Stimulated activated CD8-positive, alpha-beta memory T cell treated with anti-CD3 and anti-CD28 coated beads, Interleukin-4, amount 100 ng/mL, for 4 hours (primary cell): ENCODE results near the gene SOX12.
A peak's percentile ranks its signal among the peaks of the same experiment; 100 is the strongest.
"Not testable (repeated sequence)": the region's sequence is repeated elsewhere in the genome, so short reads cannot be mapped to it uniquely, and the experiment has no call there.

ENCODE experiments used
- DNase-seq, 2 donors: peaks; one replicate each; pipeline ENCODE4 v3.0.0-alpha.2; 2020; ENCODE audit warnings: low read depth in 2 of 2, low spot score in 1 of 2

The SOX12 gene

GRCh38 chr20:328975-329695 lies 3.8 kb downstream of the SOX12 start:
- no peak for DNase-seq

GRCh38 chr20:329851-330232 lies 4.5 kb downstream of the SOX12 start:
- DNase-seq, result no peak

GRCh38 chr20:330233-331149 lies 5.1 kb downstream of the SOX12 start:
- peak in 1 of 2 donors; percentile 24 for DNase-seq

- DNase-seq, result no peak
Measured at GRCh38 chr20:334578-334977, 9.2 kb downstream of the SOX12 start.

GRCh38 chr20:336040-336439 lies 10.7 kb downstream of the SOX12 start:
- not testable (repeated sequence) for DNase-seq

GRCh38 chr20:341682-342081 lies 16.3 kb downstream of the SOX12 start:
- no peak for DNase-seq

GRCh38 chr20:343107-343506 lies 17.8 kb downstream of the SOX12 start:
- DNase-seq, result no peak

GRCh38 chr20:346033-346639 lies 20.8 kb downstream of the SOX12 start:
- DNase-seq, result no peak

- DNase-seq, result no peak
Measured at GRCh38 chr20:346640-347316, 21.4 kb downstream of the SOX12 start, which contains the start of gene NRSN2. Gene NRSN2, plus strand, starts transcription at chr20:347111. Its CDS starts 2,533 bp downstream, at chr20:349644.

GRCh38 chr20:347317-347639 lies 21.9 kb downstream of the SOX12 start:
- no peak for DNase-seq

GRCh38 chr20:347640-348484 lies 22.5 kb downstream of the SOX12 start:
- DNase-seq, result peak in 1 of 2 donors; percentile 30

- no peak for DNase-seq
Measured at GRCh38 chr20:348972-349841, 23.9 kb downstream of the SOX12 start.

- DNase-seq, result no peak
Measured at GRCh38 chr20:353166-353565, 27.8 kb downstream of the SOX12 start.

GRCh38 chr20:354298-354977 lies 29.1 kb downstream of the SOX12 start:
- peak; percentile 62 to 63 for DNase-seq

- DNase-seq, result not testable (repeated sequence)
Measured at GRCh38 chr20:356154-356553, 30.8 kb downstream of the SOX12 start.

GRCh38 chr20:356745-357144 lies 31.4 kb downstream of the SOX12 start:
- DNase-seq, result no peak

- no peak for DNase-seq
Measured at GRCh38 chr20:358891-359555, 33.7 kb downstream of the SOX12 start.

GRCh38 chr20:361561-361960 lies 36.2 kb downstream of the SOX12 start:
- DNase-seq, result no peak
